Measurements from ENCODE around the gene SPRY4.

GRCh38 chr5:142310803-142311202 is 14.0 kb downstream of the SPRY4 start:
- TF ChIP-seq CTCF (IDR thresholded peaks at IDR 0.05) (no peak), POLR2AphosphoS5 (IDR thresholded peaks at IDR 0.05) (no peak), POLR2A (IDR thresholded peaks at IDR 0.05) (no peak)
